ENCODE measurements around the gene CDH20. TPM values are rescaled to one million over a fixed set of nuclear protein-coding genes. Genes with fewer than 3 reads are reported as not detected.

The CDH20 gene
- total RNA-seq, 4 donors from 2014 or later: 0.14 TPM; not detected in 3

DNA sequence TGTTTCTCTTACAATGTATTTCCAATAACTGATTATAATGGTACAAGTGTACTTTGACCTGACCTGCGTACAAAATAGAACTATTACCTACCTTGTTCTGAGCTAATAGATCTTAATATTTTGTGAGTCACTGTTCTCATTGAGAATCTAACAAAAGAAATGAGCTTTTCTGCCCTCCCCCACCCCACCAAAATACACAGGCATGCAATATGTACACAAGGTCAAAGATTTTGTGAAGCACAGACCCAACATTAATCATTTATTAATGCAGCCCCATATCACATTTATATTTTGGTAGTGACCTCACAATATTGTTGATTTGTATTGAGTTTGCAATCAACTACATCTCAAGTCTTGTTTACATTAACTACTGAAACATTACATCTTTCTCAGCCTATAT, 86.5 kb downstream of the CDH20 start:
- in situ Hi-C loops (cut with MboI; ENCODE audit: low pct_ligation_motif_present in 1 of 4, low pct_unique_long_range_greater_than_20kb in 1 of 4, low sequenced_read_pairs in 3 of 4): no loop called here
- H3K27me3 ChIP-seq: no peaks in the 10 kb centered on the region
- H3K4me1 ChIP-seq: no peaks in the 10 kb centered on the region
- no peak overlapping the region for H3K27ac ChIP-seq
- 72 to 89% methylated on average over 1 of the region's 1 CpG for WGBS, 2 donors (ENCODE audit: low coverage in 1 of 2)
- TF ChIP-seq POLR2A (IDR thresholded peaks at IDR 0.05): no peak
- TF ChIP-seq, protein P1, sequence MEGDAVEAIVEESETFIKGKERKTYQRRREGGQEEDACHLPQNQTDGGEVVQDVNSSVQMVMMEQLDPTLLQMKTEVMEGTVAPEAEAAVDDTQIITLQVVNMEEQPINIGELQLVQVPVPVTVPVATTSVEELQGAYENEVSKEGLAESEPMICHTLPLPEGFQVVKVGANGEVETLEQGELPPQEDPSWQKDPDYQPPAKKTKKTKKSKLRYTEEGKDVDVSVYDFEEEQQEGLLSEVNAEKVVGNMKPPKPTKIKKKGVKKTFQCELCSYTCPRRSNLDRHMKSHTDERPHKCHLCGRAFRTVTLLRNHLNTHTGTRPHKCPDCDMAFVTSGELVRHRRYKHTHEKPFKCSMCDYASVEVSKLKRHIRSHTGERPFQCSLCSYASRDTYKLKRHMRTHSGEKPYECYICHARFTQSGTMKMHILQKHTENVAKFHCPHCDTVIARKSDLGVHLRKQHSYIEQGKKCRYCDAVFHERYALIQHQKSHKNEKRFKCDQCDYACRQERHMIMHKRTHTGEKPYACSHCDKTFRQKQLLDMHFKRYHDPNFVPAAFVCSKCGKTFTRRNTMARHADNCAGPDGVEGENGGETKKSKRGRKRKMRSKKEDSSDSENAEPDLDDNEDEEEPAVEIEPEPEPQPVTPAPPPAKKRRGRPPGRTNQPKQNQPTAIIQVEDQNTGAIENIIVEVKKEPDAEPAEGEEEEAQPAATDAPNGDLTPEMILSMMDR (IDR thresholded peaks at IDR 0.05): no peak
- no peak for TF ChIP-seq EP300 (IDR thresholded peaks at IDR 0.05; ENCODE audit: low read depth)
- TF ChIP-seq POLR2AphosphoS5 (IDR thresholded peaks at IDR 0.05): no peak
- no peak overlapping the region for H3K4me3 ChIP-seq
- H3K36me3 ChIP-seq: no peaks in the 10 kb centered on the region
- no peaks in the 10 kb centered on the region for H3K9me3 ChIP-seq
- intact Hi-C loops (cut with DNase I; ENCODE audit: low total_unique reads): no loop called here
- no peak for DNase-seq

GRCh38 chr18:61420218-61420885, 87.1 kb downstream of the CDH20 start:
- Histone ChIP-seq H3K4me3 (no peak overlapping the region), H3K27ac (no peak overlapping the region), H3K4me1 (no peaks in the 10 kb centered on the region), H3K9me3 (no peaks in the 10 kb centered on the region), H3K27me3 (no peaks in the 10 kb centered on the region), H3K36me3 (no peaks in the 10 kb centered on the region)
- no peak for DNase-seq
- intact Hi-C loops (cut with DNase I; ENCODE audit: low total_unique reads): no loop called here
- in situ Hi-C loops (cut with MboI; ENCODE audit: low pct_ligation_motif_present in 1 of 4, low pct_unique_long_range_greater_than_20kb in 1 of 4, low sequenced_read_pairs in 3 of 4): no loop called here
- 84 to 93% methylated on average over 2 to 7 of the region's 7 CpGs for WGBS, 2 donors (ENCODE audit: low coverage in 1 of 2)
- TF ChIP-seq, protein P1 (IDR thresholded peaks at IDR 0.05): no peak
- TF ChIP-seq POLR2AphosphoS5 (IDR thresholded peaks at IDR 0.05) (no peak), EP300 (IDR thresholded peaks at IDR 0.05; ENCODE audit: low read depth) (no peak), POLR2A (IDR thresholded peaks at IDR 0.05) (no peak)

DNA sequence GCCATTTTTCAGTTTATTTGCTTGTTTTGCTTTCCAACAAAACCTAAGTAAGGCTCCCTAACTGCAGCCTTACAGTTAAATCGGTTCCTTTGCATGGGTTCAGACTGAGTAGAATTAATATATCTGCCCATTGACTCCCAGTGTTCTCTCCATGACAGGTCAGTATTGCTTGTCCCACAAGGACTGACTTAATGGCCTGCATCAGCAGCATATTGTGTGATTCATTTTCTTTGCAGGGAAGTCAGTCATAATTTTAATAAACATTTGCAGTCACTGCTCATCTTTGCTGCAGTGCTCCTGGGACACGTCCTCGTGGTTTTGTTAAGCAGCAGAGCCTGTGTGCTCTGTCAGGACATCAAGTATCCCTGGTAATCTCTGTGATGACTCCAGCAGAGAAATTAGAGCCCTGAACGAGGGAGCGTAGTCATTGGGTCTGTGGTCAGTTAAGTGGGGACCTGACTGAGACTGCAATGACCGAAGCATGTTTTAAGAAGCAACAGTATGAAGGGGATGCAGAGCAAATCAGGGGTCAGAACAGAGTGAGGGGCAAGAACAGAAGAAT, 93.3 kb downstream of the CDH20 start:
- DNase-seq: no peak
- Histone ChIP-seq H3K4me3 (no peak overlapping the region), H3K27ac (no peak overlapping the region), H3K9me3 (no peaks in the 10 kb centered on the region), H3K36me3 (no peaks in the 10 kb centered on the region), H3K4me1 (no peaks in the 10 kb centered on the region), H3K27me3 (no peaks in the 10 kb centered on the region)
- in situ Hi-C loops (cut with MboI; ENCODE audit: low pct_ligation_motif_present in 1 of 4, low pct_unique_long_range_greater_than_20kb in 1 of 4, low sequenced_read_pairs in 3 of 4): no loop called here
- intact Hi-C loops (cut with DNase I; ENCODE audit: low total_unique reads): no loop called here
- TF ChIP-seq POLR2A (IDR thresholded peaks at IDR 0.05) (no peak), POLR2AphosphoS5 (IDR thresholded peaks at IDR 0.05) (no peak), EP300 (IDR thresholded peaks at IDR 0.05; ENCODE audit: low read depth) (no peak)
- TF ChIP-seq, protein P1 (IDR thresholded peaks at IDR 0.05): no peak
- WGBS, 2 donors (ENCODE audit: low coverage in 1 of 2): 79 to 89% methylated on average over 1 to 6 of the region's 6 CpGs

GRCh38 chr18:61428266-61428665, 95.0 kb downstream of the CDH20 start:
- no peaks in the 10 kb centered on the region for H3K4me1 ChIP-seq
- no peaks in the 10 kb centered on the region for H3K9me3 ChIP-seq
- WGBS, 2 donors (ENCODE audit: low coverage in 1 of 2): 71 to 78% methylated on average over 2 to 4 of the region's 4 CpGs
- no peak for TF ChIP-seq EP300 (IDR thresholded peaks at IDR 0.05; ENCODE audit: low read depth)
- TF ChIP-seq POLR2A (IDR thresholded peaks at IDR 0.05): no peak
- TF ChIP-seq, protein P1 (IDR thresholded peaks at IDR 0.05): no peak
- TF ChIP-seq POLR2AphosphoS5 (IDR thresholded peaks at IDR 0.05): no peak
- H3K27ac ChIP-seq: no peak overlapping the region
- no peaks in the 10 kb centered on the region for H3K36me3 ChIP-seq
- H3K27me3 ChIP-seq: no peaks in the 10 kb centered on the region
- intact Hi-C loops (cut with DNase I; ENCODE audit: low total_unique reads): no loop called here
- no peak for DNase-seq
- in situ Hi-C loops (cut with MboI; ENCODE audit: low pct_ligation_motif_present in 1 of 4, low pct_unique_long_range_greater_than_20kb in 1 of 4, low sequenced_read_pairs in 3 of 4): no loop called here
- no peak overlapping the region for H3K4me3 ChIP-seq

Measured in transverse colon (tissue), 4 donors.